Uterus (tissue), 4 donors: ENCODE measurements around the gene VSNL1. TPM values are rescaled to one million over a fixed set of nuclear protein-coding genes. Genes with fewer than 3 reads are reported as not detected.

ENCODE experiments used
- DNase-seq, 2 donors: peaks; one replicate each; pipeline ENCODE4 v3.0.0-alpha.2; 2019 to 2020
- H3K27ac ChIP-seq, 2 donors: fragments of 200-600 bp; sonication (generic); 1 replicate in 1 of 2; 2 replicates in 1 of 2; pipeline ENCODE4 v1.5.1; 2016 to 2018
- H3K27me3 ChIP-seq, 2 donors: fragments of 200-600 bp; sonication (generic); one replicate each; pipeline ENCODE4 v1.5.1; 2018 to 2019; ENCODE audit warnings: control low read depth in 1 of 2
- H3K36me3 ChIP-seq, 2 donors: fragments of 200-600 bp; sonication (generic); one replicate each; pipeline ENCODE4 v1.5.1; 2019; ENCODE audit warnings: control low read depth in 1 of 2
- H3K4me1 ChIP-seq, 2 donors: fragments of 200-600 bp; sonication (generic); one replicate each; pipeline ENCODE4 v1.5.1; 2018 to 2019; ENCODE audit warnings: control low read depth in 1 of 2
- H3K4me3 ChIP-seq, 2 donors: fragments of 200-600 bp; sonication (generic); 1 replicate in 1 of 2; 2 replicates in 1 of 2; pipeline ENCODE4 v1.5.1; 2018 to 2019; ENCODE audit warnings: mild to moderate bottlenecking in 1 of 2
- H3K9me3 ChIP-seq, 2 donors: fragments of 200-600 bp; sonication (generic); one replicate each; pipeline ENCODE4 v1.5.1; 2019; ENCODE audit warnings: control low read depth in 1 of 2
- POLR2A ChIP-seq, 2 donors: fragments of 450-650 bp; IDR thresholded peaks; one replicate each; pipeline ENCODE4 v1.6.1; 2016; ENCODE audit warnings: antibody characterized with exemption in 2 of 2, mild to moderate bottlenecking in 1 of 2, moderate library complexity in 1 of 2
- intact Hi-C: fragments of 100-400 bp; cut with DNase I; formaldehyde crosslinking; loops from one replicate; pipeline ENCODE4 v1.15.1; 2023; ENCODE audit warnings: low total_unique reads
- total RNA-seq, 4 donors: library from RNA; depleted of rRNA in 3 of 4; stranded (reverse); fragments of >200 nt in 3 of 4; gene quantifications; one replicate each; pipeline versions ENCODE4 v1.1.0 to v1.2.4, GENCODE V29; 2014 to 2023
- TF ChIP-seq, protein P1 (sequence below), 4 experiments: fragments of 200-600 bp in 2 of 4; fragments of 450-650 bp in 2 of 4; sonication (generic) in 2 of 4; IDR thresholded peaks; one replicate each; pipeline ENCODE4 v1.5.1; 2016 to 2019; ENCODE audit warnings: antibody characterized with exemption in 4 of 4, mild to moderate bottlenecking in 2 of 4, moderate library complexity in 1 of 4
- donor health status: DM: yes; HTN: yes; CAD: no.

VSNL1 gene
- total RNA-seq, 4 donors from 2014 or later: 0.29 to 1.8 (median 0.61) TPM; not detected in 1

DNA sequence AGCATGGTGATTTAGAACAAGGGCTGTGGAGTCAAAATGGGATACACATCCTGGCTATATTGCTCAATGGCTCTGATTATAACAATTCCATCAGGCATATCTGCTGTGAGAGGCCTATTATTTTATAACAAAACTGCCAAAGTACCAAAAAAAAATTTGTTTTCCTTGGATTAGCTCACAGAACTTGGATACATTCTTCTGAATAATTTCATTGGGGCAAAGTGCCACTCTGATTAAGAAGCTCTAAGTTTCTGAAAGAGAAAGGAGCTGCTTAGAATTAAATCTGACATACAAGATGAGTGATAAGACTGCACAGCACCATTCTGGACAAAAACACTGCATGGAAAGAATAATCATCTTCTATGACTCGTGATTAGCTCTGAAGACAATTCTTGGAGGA is 127.4 kb downstream of the VSNL1 start:
- no peak overlapping the region for H3K27ac ChIP-seq
- no peak overlapping the region for H3K4me3 ChIP-seq
- peaks cover 0 to 5% of the 10 kb centered on the region in 2 donors for H3K36me3 ChIP-seq
- no peaks in the 10 kb centered on the region for H3K4me1 ChIP-seq
- TF ChIP-seq POLR2A (IDR thresholded peaks at IDR 0.05): no peak
- TF ChIP-seq, protein P1, sequence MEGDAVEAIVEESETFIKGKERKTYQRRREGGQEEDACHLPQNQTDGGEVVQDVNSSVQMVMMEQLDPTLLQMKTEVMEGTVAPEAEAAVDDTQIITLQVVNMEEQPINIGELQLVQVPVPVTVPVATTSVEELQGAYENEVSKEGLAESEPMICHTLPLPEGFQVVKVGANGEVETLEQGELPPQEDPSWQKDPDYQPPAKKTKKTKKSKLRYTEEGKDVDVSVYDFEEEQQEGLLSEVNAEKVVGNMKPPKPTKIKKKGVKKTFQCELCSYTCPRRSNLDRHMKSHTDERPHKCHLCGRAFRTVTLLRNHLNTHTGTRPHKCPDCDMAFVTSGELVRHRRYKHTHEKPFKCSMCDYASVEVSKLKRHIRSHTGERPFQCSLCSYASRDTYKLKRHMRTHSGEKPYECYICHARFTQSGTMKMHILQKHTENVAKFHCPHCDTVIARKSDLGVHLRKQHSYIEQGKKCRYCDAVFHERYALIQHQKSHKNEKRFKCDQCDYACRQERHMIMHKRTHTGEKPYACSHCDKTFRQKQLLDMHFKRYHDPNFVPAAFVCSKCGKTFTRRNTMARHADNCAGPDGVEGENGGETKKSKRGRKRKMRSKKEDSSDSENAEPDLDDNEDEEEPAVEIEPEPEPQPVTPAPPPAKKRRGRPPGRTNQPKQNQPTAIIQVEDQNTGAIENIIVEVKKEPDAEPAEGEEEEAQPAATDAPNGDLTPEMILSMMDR (IDR thresholded peaks at IDR 0.05): no peak
- no peak for DNase-seq
- H3K27me3 ChIP-seq: no peaks in the 10 kb centered on the region
- no peaks in the 10 kb centered on the region for H3K9me3 ChIP-seq
- intact Hi-C loops: no loop called here

- Histone ChIP-seq H3K36me3 (no peaks in the 10 kb centered on the region), H3K27me3 (no peaks in the 10 kb centered on the region), H3K4me3 (no peak overlapping the region), H3K4me1 (no peaks in the 10 kb centered on the region), H3K27ac (no peak overlapping the region), H3K9me3 (no peaks in the 10 kb centered on the region)
- intact Hi-C loops: no loop called here
- no peak for DNase-seq
- TF ChIP-seq, protein P1 (IDR thresholded peaks at IDR 0.05): no peak
- no peak for TF ChIP-seq POLR2A (IDR thresholded peaks at IDR 0.05)
Observed at GRCh38 chr2:17672583-17673317, 132.3 kb downstream of the VSNL1 start.

GRCh38 chr2:17674817-17675216 is 134.3 kb downstream of the VSNL1 start:
- no peak for DNase-seq
- intact Hi-C loops: no loop called here
- H3K36me3 ChIP-seq: no peaks in the 10 kb centered on the region
- no peaks in the 10 kb centered on the region for H3K4me1 ChIP-seq
- H3K4me3 ChIP-seq: no peak overlapping the region
- H3K9me3 ChIP-seq: no peaks in the 10 kb centered on the region
- TF ChIP-seq, protein P1 (IDR thresholded peaks at IDR 0.05): no peak
- TF ChIP-seq POLR2A (IDR thresholded peaks at IDR 0.05): no peak
- H3K27me3 ChIP-seq: no peaks in the 10 kb centered on the region
- H3K27ac ChIP-seq: no peak overlapping the region

- Histone ChIP-seq H3K27me3 (no peaks in the 10 kb centered on the region), H3K9me3 (no peaks in the 10 kb centered on the region), H3K36me3 (no peaks in the 10 kb centered on the region), H3K27ac (no peak overlapping the region), H3K4me3 (no peak overlapping the region), H3K4me1 (no peaks in the 10 kb centered on the region)
- no peak for DNase-seq
- intact Hi-C loops: no loop called here
- no peak for TF ChIP-seq POLR2A (IDR thresholded peaks at IDR 0.05)
- TF ChIP-seq, protein P1 (IDR thresholded peaks at IDR 0.05): no peak
Observed at GRCh38 chr2:17680119-17680518, 139.6 kb downstream of the VSNL1 start.

GRCh38 chr2:17682098-17682857 is 141.8 kb downstream of the VSNL1 start:
- Histone ChIP-seq H3K9me3 (no peaks in the 10 kb centered on the region), H3K4me1 (no peaks in the 10 kb centered on the region)
- intact Hi-C loops: no loop called here

More at GRCh38 chr2:17682098-17682857, 141.8 kb downstream of the VSNL1 start:
- TF ChIP-seq POLR2A (IDR thresholded peaks at IDR 0.05): no peak
- TF ChIP-seq, protein P1 (IDR thresholded peaks at IDR 0.05): no peak
- Histone ChIP-seq H3K36me3 (no peaks in the 10 kb centered on the region), H3K27me3 (no peaks in the 10 kb centered on the region), H3K27ac (no peak overlapping the region), H3K4me3 (no peak overlapping the region)
- no peak for DNase-seq
